ENCODE data around the gene MGARP.
"Not testable (repeated sequence)": the region's sequence is repeated elsewhere in the genome, so short reads cannot be mapped to it uniquely, and the experiment has no call there.

MGARP gene

DNA sequence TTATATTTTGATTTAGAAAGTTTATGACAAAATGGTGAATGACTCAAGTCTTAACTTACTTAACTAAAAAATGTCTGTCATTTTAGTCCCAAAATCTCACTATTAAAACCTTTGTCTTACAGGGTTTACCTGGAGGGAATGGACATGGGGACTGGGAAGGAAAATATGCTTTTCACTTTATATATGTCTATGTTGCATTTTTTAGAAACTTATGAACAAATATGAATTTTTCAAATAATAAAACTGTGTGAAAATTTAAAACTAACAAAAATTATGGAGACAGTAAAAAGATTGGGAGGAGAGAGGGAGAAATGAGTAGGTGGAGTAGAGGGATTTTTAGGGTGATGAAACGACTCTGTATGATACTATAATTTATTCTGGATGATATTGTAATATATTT lies 6.2 kb downstream of the MGARP start:
- no peak for FAIRE-seq
- TF ChIP-seq, protein P1, sequence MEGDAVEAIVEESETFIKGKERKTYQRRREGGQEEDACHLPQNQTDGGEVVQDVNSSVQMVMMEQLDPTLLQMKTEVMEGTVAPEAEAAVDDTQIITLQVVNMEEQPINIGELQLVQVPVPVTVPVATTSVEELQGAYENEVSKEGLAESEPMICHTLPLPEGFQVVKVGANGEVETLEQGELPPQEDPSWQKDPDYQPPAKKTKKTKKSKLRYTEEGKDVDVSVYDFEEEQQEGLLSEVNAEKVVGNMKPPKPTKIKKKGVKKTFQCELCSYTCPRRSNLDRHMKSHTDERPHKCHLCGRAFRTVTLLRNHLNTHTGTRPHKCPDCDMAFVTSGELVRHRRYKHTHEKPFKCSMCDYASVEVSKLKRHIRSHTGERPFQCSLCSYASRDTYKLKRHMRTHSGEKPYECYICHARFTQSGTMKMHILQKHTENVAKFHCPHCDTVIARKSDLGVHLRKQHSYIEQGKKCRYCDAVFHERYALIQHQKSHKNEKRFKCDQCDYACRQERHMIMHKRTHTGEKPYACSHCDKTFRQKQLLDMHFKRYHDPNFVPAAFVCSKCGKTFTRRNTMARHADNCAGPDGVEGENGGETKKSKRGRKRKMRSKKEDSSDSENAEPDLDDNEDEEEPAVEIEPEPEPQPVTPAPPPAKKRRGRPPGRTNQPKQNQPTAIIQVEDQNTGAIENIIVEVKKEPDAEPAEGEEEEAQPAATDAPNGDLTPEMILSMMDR (IDR thresholded peaks at IDR 0.05; ENCODE audit: insufficient read depth, missing control alignments): no peak
- no peak for DNase-seq (ENCODE audit: insufficient read length, low spot score)

DNA sequence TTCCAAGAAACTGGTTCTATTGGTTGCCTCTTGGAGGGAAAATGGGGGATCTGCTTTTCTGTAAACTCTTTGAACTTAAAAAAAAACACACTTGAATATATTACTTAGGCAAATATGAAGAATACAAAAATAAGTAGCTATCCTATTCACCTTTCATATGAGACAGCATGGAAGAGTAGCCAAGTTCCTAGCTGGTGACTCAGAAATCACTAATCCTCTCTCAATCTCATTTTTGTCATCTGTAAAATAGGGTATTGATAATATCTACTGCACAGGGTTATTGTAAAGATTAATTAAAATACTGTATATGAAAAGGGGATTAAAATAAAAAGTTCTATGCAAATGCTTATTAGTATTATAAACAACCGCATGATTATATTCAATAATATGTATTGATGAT lies 12.7 kb downstream of the MGARP start:
- DNase-seq (ENCODE audit: insufficient read length, low spot score): no peak
- TF ChIP-seq, protein P1 (IDR thresholded peaks at IDR 0.05; ENCODE audit: insufficient read depth, missing control alignments): no peak
- FAIRE-seq: no peak

DNA sequence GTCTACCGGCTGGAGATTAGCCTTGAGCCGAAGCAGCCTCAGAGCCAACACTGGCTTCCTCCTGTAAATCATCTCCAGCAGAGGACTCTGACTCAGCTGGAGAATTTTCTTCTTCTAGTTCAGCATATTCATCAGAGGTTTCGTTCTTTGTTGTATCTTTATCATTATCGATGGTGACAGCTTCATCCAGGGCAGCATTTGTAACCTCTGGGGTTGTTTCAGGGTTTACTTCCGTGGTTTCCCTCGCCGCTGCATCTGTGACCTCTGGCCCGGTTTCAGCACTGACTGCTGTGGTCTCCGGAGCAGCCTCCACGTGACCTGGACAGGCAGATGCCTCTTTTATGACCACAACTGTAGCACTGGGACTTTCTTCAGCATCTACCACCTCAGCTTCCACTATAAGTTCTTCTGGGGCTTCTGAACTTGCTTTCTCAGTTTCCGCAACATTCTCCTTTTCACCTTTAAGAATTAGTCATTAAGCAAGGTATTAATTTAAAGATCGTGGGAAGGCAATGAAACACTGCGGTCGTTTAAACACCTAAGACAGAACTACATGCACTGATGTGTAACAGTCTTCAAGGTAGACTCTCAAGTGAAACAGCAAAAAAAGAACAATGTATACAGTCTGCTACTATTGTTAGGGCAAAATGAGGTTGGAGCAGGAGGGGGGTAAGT lies 13.3 kb downstream of the MGARP start:
- no peak for DNase-seq (ENCODE audit: insufficient read length, low spot score)
- FAIRE-seq: no peak
- TF ChIP-seq, protein P1 (IDR thresholded peaks at IDR 0.05; ENCODE audit: insufficient read depth, missing control alignments): no peak

DNA sequence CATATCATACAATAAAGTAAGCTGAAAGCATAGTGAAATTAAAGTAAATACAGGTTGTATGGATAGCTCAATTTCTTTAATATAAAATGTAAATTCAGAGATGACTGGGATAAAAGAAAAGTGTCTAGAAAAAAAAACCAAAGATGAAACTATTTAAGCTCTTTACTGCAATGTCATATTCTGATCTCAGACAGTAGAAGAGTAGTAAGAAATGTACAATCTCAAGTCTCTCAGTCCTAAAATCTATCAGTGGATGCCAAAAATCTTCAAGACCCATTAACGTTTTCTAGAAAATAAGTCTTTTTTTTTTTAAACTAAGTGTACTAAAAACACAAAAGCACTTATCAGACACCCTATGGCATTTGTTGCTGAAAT lies 13.8 kb downstream of the MGARP start:
- FAIRE-seq: no peak

DNA sequence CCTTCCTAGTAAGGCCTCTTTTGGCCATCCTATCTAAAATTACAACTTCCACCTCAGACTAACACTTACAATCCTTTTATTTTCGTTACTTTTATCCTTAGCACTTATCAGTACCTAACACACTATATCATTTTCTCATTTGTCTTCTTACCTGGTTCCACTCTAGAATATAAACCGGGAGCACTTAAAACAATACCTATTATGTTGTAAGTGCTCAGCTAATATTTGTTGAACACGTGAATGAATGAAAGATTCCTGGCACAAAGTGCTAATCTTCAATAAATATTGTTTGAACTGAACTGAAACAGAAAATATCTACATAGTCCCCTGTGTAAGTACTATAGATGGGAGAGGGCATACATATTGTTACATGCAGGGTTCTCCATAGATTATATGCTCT lies 14.4 kb downstream of the MGARP start:
- DNase-seq (ENCODE audit: insufficient read length, low spot score) (no peak), FAIRE-seq (no peak)
- TF ChIP-seq, protein P1 (IDR thresholded peaks at IDR 0.05; ENCODE audit: insufficient read depth, missing control alignments): no peak

More for the DNA sequence above, 13.8 kb downstream of the MGARP start:
- no peak for DNase-seq (ENCODE audit: insufficient read length, low spot score)
- TF ChIP-seq, protein P1 (IDR thresholded peaks at IDR 0.05; ENCODE audit: insufficient read depth, missing control alignments): no peak

DNA sequence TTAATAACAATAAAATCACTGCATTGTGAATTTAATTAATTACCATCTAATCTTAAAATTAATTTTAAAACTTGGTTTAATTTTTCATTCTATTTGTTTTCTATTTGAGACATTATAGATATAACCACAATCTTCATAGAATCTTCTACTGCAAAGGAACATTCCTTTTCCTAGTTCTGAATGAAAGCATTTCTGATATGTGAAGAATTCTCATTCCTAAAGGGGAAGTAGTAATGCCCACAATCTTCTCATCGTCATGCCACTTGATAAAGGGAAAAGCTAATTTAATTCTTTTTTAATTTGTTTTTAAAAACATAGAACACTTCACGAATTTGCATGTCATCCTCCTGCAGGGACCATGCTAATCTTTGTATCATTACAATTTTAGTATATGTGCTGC lies 23.7 kb downstream of the MGARP start:
- DNase-seq (ENCODE audit: insufficient read length, low spot score) (no peak), FAIRE-seq (no peak)
- TF ChIP-seq, protein P1 (IDR thresholded peaks at IDR 0.05; ENCODE audit: insufficient read depth, missing control alignments): no peak

DNA sequence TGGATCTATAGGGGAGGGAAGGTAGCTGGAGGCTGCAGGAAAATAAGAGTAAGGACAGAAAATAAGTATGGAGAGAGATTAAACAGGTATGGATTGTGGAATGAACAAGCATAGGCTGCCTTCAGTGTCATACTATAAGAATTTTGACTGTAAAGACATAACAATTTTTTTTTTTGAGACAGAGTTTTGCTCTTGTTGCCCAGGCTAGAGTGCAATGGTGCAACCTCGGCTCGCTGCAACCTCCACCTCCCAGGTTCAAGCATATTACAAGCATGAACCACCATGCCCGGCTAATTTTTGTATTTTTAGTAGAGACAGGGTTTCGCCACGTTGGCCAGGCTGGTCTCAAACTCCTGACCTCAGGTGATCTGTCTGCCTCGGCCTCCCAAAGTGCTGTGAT lies 24.4 kb downstream of the MGARP start:
- not testable (repeated sequence) for FAIRE-seq; DNase-seq (ENCODE audit: insufficient read length, low spot score)

DNA sequence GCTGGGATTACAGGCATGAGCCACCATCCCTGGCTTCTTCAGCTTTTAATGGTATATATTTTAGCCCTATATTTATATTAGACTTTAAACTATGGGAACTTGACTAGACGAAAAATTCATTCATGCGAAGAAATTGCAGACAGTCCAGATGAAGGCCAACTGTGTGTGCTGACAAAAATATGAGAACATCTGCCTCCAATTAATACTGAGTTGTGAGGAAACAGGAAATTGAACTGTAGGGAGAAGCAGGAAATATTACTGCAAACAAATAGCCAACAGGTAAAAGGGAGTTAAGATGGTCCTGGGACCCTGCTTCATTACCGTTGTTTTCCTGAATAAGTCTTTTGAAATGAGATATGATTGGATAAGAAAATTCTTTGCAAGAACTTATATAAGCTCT lies 26.3 kb downstream of the MGARP start:
- no peak for FAIRE-seq
- no peak for DNase-seq (ENCODE audit: insufficient read length, low spot score)
- TF ChIP-seq, protein P1 (IDR thresholded peaks at IDR 0.05; ENCODE audit: insufficient read depth, missing control alignments): no peak

Measured in D721Med (cell line).